Tibial nerve (tissue), 4 donors: ENCODE data around the gene SPTB. TPM values are rescaled to one million over a fixed set of nuclear protein-coding genes. Genes with fewer than 3 reads are reported as not detected.

ENCODE experiments used
- DNase-seq, 2 donors: peaks; one replicate each; pipeline ENCODE4 v3.0.0-alpha.2; 2019; ENCODE audit warnings: low spot score in 2 of 2
- H3K27ac ChIP-seq, 4 donors: fragments of 200-600 bp; sonication (generic) in 3 of 4; one replicate each; pipeline ENCODE4 v1.5.1; 2017 to 2019; ENCODE audit warnings: mild to moderate bottlenecking in 1 of 4
- H3K27me3 ChIP-seq, 2 donors: fragments of 200-600 bp; sonication (generic) in 1 of 2; one replicate each; pipeline versions ENCODE4 v1.5.1 to v1.6.0; 2017 to 2019
- H3K36me3 ChIP-seq, 3 donors: fragments of 200-600 bp; sonication (generic); one replicate each; pipeline ENCODE4 v1.5.1; 2018 to 2019
- H3K4me1 ChIP-seq, 4 donors: fragments of 200-600 bp; sonication (generic) in 3 of 4; one replicate each; pipeline ENCODE4 v1.5.1; 2017 to 2019
- H3K4me3 ChIP-seq, 4 donors: fragments of 200-600 bp; sonication (generic) in 3 of 4; one replicate each; pipeline ENCODE4 v1.5.1; 2017 to 2019; ENCODE audit warnings: mild to moderate bottlenecking in 1 of 4, moderate library complexity in 1 of 4
- H3K9me3 ChIP-seq, 4 donors: fragments of 200-600 bp; sonication (generic) in 3 of 4; one replicate each; pipeline ENCODE4 v1.5.1; 2017 to 2019
- EP300 ChIP-seq, 2 donors: sonication (generic); formaldehyde crosslinking; IDR thresholded peaks; one replicate each; pipeline ENCODE4 v1.6.1; 2017; ENCODE audit warnings: antibody characterized with exemption in 2 of 2, mild to moderate bottlenecking in 1 of 2
- POLR2A ChIP-seq, 2 donors: fragments of 450-650 bp; IDR thresholded peaks; one replicate each; pipeline ENCODE4 v1.6.1; 2017; ENCODE audit warnings: antibody characterized with exemption in 2 of 2, mild to moderate bottlenecking in 2 of 2, moderate library complexity in 2 of 2
- WGBS, 2 donors: methylation state at CpG; one replicate each; pipeline ENCODE4 v1.1.5; 2018; 5-methylcytosine and 5-hydroxymethylcytosine counted together
- total RNA-seq, 4 donors: library from RNA; depleted of rRNA; stranded (reverse); fragments of >200 nt; gene quantifications; one replicate each; pipeline ENCODE4 v1.1.0, GENCODE V29; 2016
- TF ChIP-seq, protein P1 (sequence below), 5 experiments: fragments of 200-600 bp in 3 of 5; fragments of 450-650 bp in 2 of 5; sonication (generic) in 3 of 5; IDR thresholded peaks; one replicate each; pipeline ENCODE4 v1.5.1; 2016 to 2019; ENCODE audit warnings: antibody characterized with exemption in 5 of 5, mild to moderate bottlenecking in 3 of 5, moderate library complexity in 2 of 5

Gene SPTB
- total RNA-seq, 4 donors from 2014 or later = 4.5 to 12.6 (median 9.2) TPM

DNA sequence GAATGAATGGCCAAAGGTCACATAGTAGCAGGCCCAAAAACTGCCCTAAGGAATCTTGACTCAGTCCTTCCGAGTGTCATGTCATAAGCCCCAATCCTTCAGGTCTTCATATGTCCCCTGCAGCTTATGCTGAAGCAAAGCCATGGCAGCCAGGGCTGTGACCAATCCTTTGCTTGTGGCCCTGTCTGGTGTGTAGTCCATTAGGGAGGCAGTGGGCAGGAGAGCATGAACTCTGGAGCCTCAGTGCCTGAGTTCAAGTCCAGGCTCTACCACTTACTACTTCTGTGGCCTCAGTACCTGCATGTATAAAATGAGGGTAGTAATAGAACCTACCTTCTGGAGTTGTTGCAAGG lies 155.2 kb downstream of the SPTB start:
- Histone ChIP-seq H3K9me3 (no peaks in the 10 kb centered on the region), H3K27ac (peak overlapping the region; percentile 51 to 93 (median 72)), H3K4me1 (peaks cover 0 to 100% (median 73%) of the 10 kb centered on the region in 4 donors), H3K27me3 (no peaks in the 10 kb centered on the region), H3K4me3 (no peak overlapping the region), H3K36me3 (peaks cover 0 to 21% (median 0%) of the 10 kb centered on the region in 3 donors)
- TF ChIP-seq EP300 (IDR thresholded peaks at IDR 0.05) (no peak), POLR2A (IDR thresholded peaks at IDR 0.05) (no peak)
- TF ChIP-seq, protein P1, sequence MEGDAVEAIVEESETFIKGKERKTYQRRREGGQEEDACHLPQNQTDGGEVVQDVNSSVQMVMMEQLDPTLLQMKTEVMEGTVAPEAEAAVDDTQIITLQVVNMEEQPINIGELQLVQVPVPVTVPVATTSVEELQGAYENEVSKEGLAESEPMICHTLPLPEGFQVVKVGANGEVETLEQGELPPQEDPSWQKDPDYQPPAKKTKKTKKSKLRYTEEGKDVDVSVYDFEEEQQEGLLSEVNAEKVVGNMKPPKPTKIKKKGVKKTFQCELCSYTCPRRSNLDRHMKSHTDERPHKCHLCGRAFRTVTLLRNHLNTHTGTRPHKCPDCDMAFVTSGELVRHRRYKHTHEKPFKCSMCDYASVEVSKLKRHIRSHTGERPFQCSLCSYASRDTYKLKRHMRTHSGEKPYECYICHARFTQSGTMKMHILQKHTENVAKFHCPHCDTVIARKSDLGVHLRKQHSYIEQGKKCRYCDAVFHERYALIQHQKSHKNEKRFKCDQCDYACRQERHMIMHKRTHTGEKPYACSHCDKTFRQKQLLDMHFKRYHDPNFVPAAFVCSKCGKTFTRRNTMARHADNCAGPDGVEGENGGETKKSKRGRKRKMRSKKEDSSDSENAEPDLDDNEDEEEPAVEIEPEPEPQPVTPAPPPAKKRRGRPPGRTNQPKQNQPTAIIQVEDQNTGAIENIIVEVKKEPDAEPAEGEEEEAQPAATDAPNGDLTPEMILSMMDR (IDR thresholded peaks at IDR 0.05) = no peak
- WGBS, 2 donors = 22 to 38% methylated on average over 1 of the region's 1 CpG
- DNase-seq = no peak

GRCh38 chr14:64723691-64724577 lies 155.8 kb downstream of the SPTB start:
- peaks cover 0 to 16% (median 0%) of the 10 kb centered on the region in 3 donors for H3K36me3 ChIP-seq
- H3K4me3 ChIP-seq = no peak overlapping the region
- H3K4me1 ChIP-seq = peaks cover 0 to 100% (median 76%) of the 10 kb centered on the region in 4 donors
- TF ChIP-seq EP300 (IDR thresholded peaks at IDR 0.05) (peak in 1 of 2 donors; percentile 42), POLR2A (IDR thresholded peaks at IDR 0.05) (no peak)
- TF ChIP-seq, protein P1 (IDR thresholded peaks at IDR 0.05) = no peak
- H3K27ac ChIP-seq = peak overlapping the region; percentile 2 to 93 (median 72)
- DNase-seq = no peak
- no peaks in the 10 kb centered on the region for H3K27me3 ChIP-seq
- 46 to 49% methylated on average over 15 of the region's 15 CpGs for WGBS, 2 donors
- H3K9me3 ChIP-seq = no peaks in the 10 kb centered on the region

GRCh38 chr14:64722842-64723447 lies 156.8 kb downstream of the SPTB start:
- Histone ChIP-seq H3K27me3 (no peaks in the 10 kb centered on the region), H3K9me3 (no peaks in the 10 kb centered on the region), H3K4me3 (no peak overlapping the region), H3K27ac (peak overlapping the region; percentile 54 to 93 (median 84)), H3K4me1 (peaks cover 0 to 100% (median 83%) of the 10 kb centered on the region in 4 donors), H3K36me3 (peaks cover 0 to 6% (median 0%) of the 10 kb centered on the region in 3 donors)
- no peak for DNase-seq
- TF ChIP-seq EP300 (IDR thresholded peaks at IDR 0.05) = no peak
- TF ChIP-seq, protein P1 (IDR thresholded peaks at IDR 0.05) = no peak
- TF ChIP-seq POLR2A (IDR thresholded peaks at IDR 0.05) = no peak
- 62 to 68% methylated on average over 5 of the region's 5 CpGs for WGBS, 2 donors

- Histone ChIP-seq H3K4me3 (no peak overlapping the region), H3K9me3 (no peaks in the 10 kb centered on the region), H3K4me1 (peaks cover 0 to 100% (median 91%) of the 10 kb centered on the region in 4 donors), H3K36me3 (no peaks in the 10 kb centered on the region), H3K27ac (peak overlapping the region; percentile 24 to 93 (median 84)), H3K27me3 (no peaks in the 10 kb centered on the region)
- DNase-seq = no peak
- TF ChIP-seq POLR2A (IDR thresholded peaks at IDR 0.05) (no peak), EP300 (IDR thresholded peaks at IDR 0.05) (no peak)
- TF ChIP-seq, protein P1 (IDR thresholded peaks at IDR 0.05) = no peak
- 37 to 41% methylated on average over 9 of the region's 9 CpGs for WGBS, 2 donors
Observed at GRCh38 chr14:64721899-64722298, 157.8 kb downstream of the SPTB start.

- Histone ChIP-seq H3K27me3 (no peaks in the 10 kb centered on the region), H3K9me3 (no peaks in the 10 kb centered on the region), H3K4me3 (no peak overlapping the region), H3K4me1 (peaks cover 0 to 100% (median 88%) of the 10 kb centered on the region in 4 donors), H3K36me3 (no peaks in the 10 kb centered on the region), H3K27ac (peak overlapping the region; percentile 24 to 93 (median 84))
- peak; percentile 57 to 73 for TF ChIP-seq EP300 (IDR thresholded peaks at IDR 0.05)
- TF ChIP-seq, protein P1 (IDR thresholded peaks at IDR 0.05) = no peak
- peak in 1 of 2 donors; percentile 15 for TF ChIP-seq POLR2A (IDR thresholded peaks at IDR 0.05)
- 16 to 25% methylated on average over 4 to 5 of the region's 5 CpGs for WGBS, 2 donors
- peak; percentile 49 to 54 for DNase-seq
Observed at GRCh38 chr14:64721391-64721791, 158.3 kb downstream of the SPTB start.
